H1 (cell line): ENCODE data around the gene CPNE5. TPM values are rescaled to one million over a fixed set of nuclear protein-coding genes. Genes with fewer than 3 reads are reported as not detected.

Source experiments
- CTCF ChIA-PET: fragments of 300-600 bp; sonication (Branson Sonifier 250); formaldehyde crosslinking; loops from one replicate; lab custom pipeline; 2021; ENCODE audit not compliant: partially characterized antibody; lab: Charles Lee
- POLR2A ChIA-PET: fragments of 300-600 bp; sonication (Branson Sonifier 250); formaldehyde crosslinking; loops from one replicate; lab custom pipeline; 2021; ENCODE audit warnings: inconsistent platforms; ENCODE audit not compliant: partially characterized antibody; lab: Charles Lee
- DNase-seq, 2 experiments: peaks; one replicate each; pipeline versions ENCODE4 v3.0.0 to v3.0.0-alpha.2; 2010 to 2022; ENCODE audit warnings: low spot score in 2 of 2, low read depth in 1 of 2, mixed read lengths in 1 of 2
- FAIRE-seq: peaks from 2 replicates; lab custom pipeline; 2011; peaks lifted over from hg19 to GRCh38; lab: Jason Lieb, UNC
- H2AFZ ChIP-seq: 2 replicates; pipeline ENCODE4 v1.8.1; 2012; ENCODE audit warnings: low read length, inconsistent platforms
- H2AK5ac ChIP-seq: 2 replicates; pipeline ENCODE4 v1.6.1; 2013; ENCODE audit warnings: low read depth, low read length
- H2BK120ac ChIP-seq: replicated peaks from 2 replicates; pipeline ENCODE3; 2013; ENCODE audit warnings: low read depth, low read length, inconsistent platforms
- H2BK12ac ChIP-seq: 2 replicates; pipeline ENCODE4 v1.6.1; 2013; ENCODE audit warnings: low read depth, low read length
- H2BK15ac ChIP-seq: 2 replicates; pipeline ENCODE4 v1.6.1; 2013; ENCODE audit warnings: low read length
- H2BK20ac ChIP-seq: 2 replicates; pipeline ENCODE4 v1.6.1; 2013; ENCODE audit warnings: low read length
- H2BK5ac ChIP-seq: 2 replicates; pipeline ENCODE4 v1.6.1; 2013; ENCODE audit warnings: low read depth, low read length
- H3K14ac ChIP-seq: 2 replicates; pipeline ENCODE4 v1.6.1; 2013; ENCODE audit warnings: inconsistent platforms; ENCODE audit not compliant: insufficient read length
- H3K18ac ChIP-seq: 2 replicates; pipeline ENCODE4 v1.6.1; 2013; ENCODE audit warnings: low read length; ENCODE audit errors: extremely low read depth
- H3K23ac ChIP-seq: 2 replicates; pipeline ENCODE4 v1.6.1; 2013; ENCODE audit warnings: inconsistent platforms; ENCODE audit not compliant: insufficient read length
- H3K23me2 ChIP-seq: 2 replicates; pipeline ENCODE4 v1.6.1; 2013; ENCODE audit warnings: low read depth, low read length
- H3K27ac ChIP-seq: 2 replicates; pipeline ENCODE4 v1.6.1; 2011; ENCODE audit warnings: low read depth, low read length, inconsistent platforms
- H3K27me3 ChIP-seq, 4 experiments: replicated peaks in 1 of 4; 1 replicate in 1 of 4; 2 replicates in 3 of 4; pipeline versions ENCODE4 v1.6.1 to v1.8.1; 2011 to 2013; ENCODE audit warnings: low read length in 3 of 4, mild to moderate bottlenecking in 3 of 4, inconsistent platforms in 2 of 4, mixed read lengths in 2 of 4, moderate library complexity in 1 of 4; ENCODE audit not compliant: control insufficient read depth in 3 of 4, insufficient read depth in 3 of 4; ENCODE audit errors: extremely low read depth in 1 of 4
- H3K36me3 ChIP-seq, 4 experiments: 2 replicates each; pipeline versions ENCODE4 v1.6.1 to v1.8.1; 2011 to 2013; ENCODE audit warnings: mild to moderate bottlenecking in 4 of 4, low read length in 3 of 4, moderate library complexity in 2 of 4, control low read depth in 1 of 4, inconsistent platforms in 1 of 4; ENCODE audit not compliant: insufficient read depth in 4 of 4, control insufficient read depth in 2 of 4
- H3K4ac ChIP-seq: replicated peaks from 2 replicates; pipeline ENCODE3; 2013; ENCODE audit warnings: low read length, low read depth, mixed read lengths, inconsistent platforms; ENCODE audit not compliant: insufficient read length
- H3K4me1 ChIP-seq, 4 experiments: replicated peaks in 1 of 4; 1 replicate in 1 of 4; 2 replicates in 3 of 4; pipeline versions ENCODE4 v1.6.1 to v1.8.1; 2011 to 2013; ENCODE audit warnings: low read length in 3 of 4, inconsistent platforms in 2 of 4, mixed read lengths in 1 of 4; ENCODE audit not compliant: insufficient read depth in 4 of 4, control insufficient read depth in 3 of 4
- H3K4me2 ChIP-seq, 2 experiments: 2 replicates each; pipeline versions ENCODE4 v1.6.1 to v1.8.1; 2011 to 2013; ENCODE audit warnings: low read depth in 2 of 2, low read length in 2 of 2, control low read depth in 1 of 2, inconsistent platforms in 1 of 2, mild to moderate bottlenecking in 1 of 2; ENCODE audit not compliant: insufficient read depth in 1 of 2
- H3K4me3 ChIP-seq, 4 experiments: fragments of 200-600, 300-600 bp in 1 of 4; sonication (generic), shearing (Covaris generic), sonication (Bioruptor Twin) in 1 of 4; 2 replicates each; pipeline versions ENCODE4 v1.5.1 to v1.8.1; 2011 to 2016; ENCODE audit warnings: low read length in 4 of 4, low read depth in 3 of 4, control low read depth in 2 of 4, inconsistent platforms in 2 of 4, mild to moderate bottlenecking in 2 of 4, mixed read lengths in 1 of 4, moderate library complexity in 1 of 4; ENCODE audit not compliant: insufficient read depth in 2 of 4; ENCODE audit errors: extremely low read depth in 1 of 4
- H3K56ac ChIP-seq: replicated peaks from 2 replicates; pipeline ENCODE3; 2013; ENCODE audit warnings: low read depth, mild to moderate bottlenecking, mixed read lengths, low read length, inconsistent platforms; ENCODE audit not compliant: insufficient read length
- H3K79me1 ChIP-seq: 2 replicates; pipeline ENCODE4 v1.6.1; 2013; ENCODE audit warnings: low read depth, low read length, control low read depth
- H3K79me2 ChIP-seq, 2 experiments: 2 replicates each; pipeline versions ENCODE4 v1.6.1 to v1.8.1; 2012 to 2013; ENCODE audit warnings: low read length in 2 of 2, mild to moderate bottlenecking in 2 of 2, inconsistent platforms in 1 of 2; ENCODE audit not compliant: insufficient read depth in 2 of 2, control insufficient read depth in 1 of 2
- H3K9ac ChIP-seq, 4 experiments: replicated peaks in 1 of 4; 1 replicate in 1 of 4; 2 replicates in 3 of 4; pipeline versions ENCODE4 v1.6.1 to v1.8.1; 2011 to 2013; ENCODE audit warnings: low read depth in 3 of 4, low read length in 3 of 4, control low read depth in 2 of 4, mild to moderate bottlenecking in 2 of 4, moderate library complexity in 2 of 4, inconsistent platforms in 1 of 4; ENCODE audit errors: extremely low read depth in 1 of 4
- H3K9me3 ChIP-seq, 2 experiments: 2 replicates each; pipeline versions ENCODE4 v1.6.1 to v1.8.1; 2012 to 2013; ENCODE audit warnings: mild to moderate bottlenecking in 2 of 2, moderate library complexity in 2 of 2, control low read depth in 1 of 2, inconsistent platforms in 1 of 2, low read depth in 1 of 2, low read length in 1 of 2, mixed read lengths in 1 of 2; ENCODE audit not compliant: insufficient read depth in 2 of 2
- H4K20me1 ChIP-seq, 2 experiments: replicated peaks in 1 of 2; 2 replicates each; pipeline versions ENCODE3 to v1.8.1; 2011 to 2013; ENCODE audit warnings: inconsistent platforms in 2 of 2, low read length in 2 of 2, mild to moderate bottlenecking in 1 of 2; ENCODE audit not compliant: insufficient read depth in 2 of 2, control insufficient read depth in 1 of 2
- H4K5ac ChIP-seq: 2 replicates; pipeline ENCODE4 v1.6.1; 2013; ENCODE audit warnings: low read length, low read depth, mixed read lengths, inconsistent platforms; ENCODE audit not compliant: insufficient read length
- H4K8ac ChIP-seq: 2 replicates; pipeline ENCODE4 v1.8.0; 2013; ENCODE audit warnings: mild to moderate bottlenecking, moderate library complexity, low read length, inconsistent platforms; ENCODE audit not compliant: insufficient read depth; ENCODE audit errors: extremely low read depth
- H4K91ac ChIP-seq: replicated peaks from 2 replicates; pipeline ENCODE3; 2013; ENCODE audit warnings: low read length, mixed read lengths, inconsistent platforms; ENCODE audit not compliant: insufficient read length
- BACH1 ChIP-seq: IDR thresholded peaks from 2 replicates; pipeline ENCODE4 v1.6.1; 2012; ENCODE audit warnings: low read length, improper control_type of control experiment
- CBX8 ChIP-seq: fragments of 300-800, 300-1000 bp; sonication (generic); IDR thresholded peaks from 2 replicates; pipeline ENCODE4 v1.7.1; 2016; ENCODE audit warnings: low read depth, low read length, borderline replicate concordance
- CHD1 ChIP-seq: IDR thresholded peaks from 2 replicates; pipeline ENCODE4 v1.6.1; 2012; ENCODE audit warnings: low read depth, low read length, improper control_type of control experiment
- FOSL1 ChIP-seq: IDR thresholded peaks from 2 replicates; pipeline ENCODE4 v1.6.1; 2011; ENCODE audit warnings: mild to moderate bottlenecking, low read depth, low read length, moderate library complexity; ENCODE audit not compliant: insufficient read depth
- GTF2F1 ChIP-seq: IDR thresholded peaks from 2 replicates; pipeline ENCODE4 v1.6.1; 2012; ENCODE audit warnings: low read depth, low read length, improper control_type of control experiment, borderline replicate concordance
- NANOG ChIP-seq: IDR thresholded peaks from 2 replicates; pipeline ENCODE4 v1.6.1; 2011; ENCODE audit warnings: low read length, low read depth, mild to moderate bottlenecking, inconsistent platforms; ENCODE audit not compliant: insufficient read depth, poor library complexity, severe bottlenecking
- POLR2A ChIP-seq, 2 experiments: IDR thresholded peaks; 1 replicate in 1 of 2; 2 replicates in 1 of 2; pipeline ENCODE4 v1.6.1; 2011; ENCODE audit warnings: low read depth in 2 of 2, low read length in 2 of 2, mild to moderate bottlenecking in 2 of 2; ENCODE audit errors: control extremely low read depth in 1 of 2
- POLR2AphosphoS5 ChIP-seq: IDR thresholded peaks from 2 replicates; pipeline ENCODE4 v1.6.1; 2011; ENCODE audit warnings: low read depth, low read length
- RBBP5 ChIP-seq: IDR thresholded peaks from 2 replicates; pipeline ENCODE4 v1.7.1; 2012; ENCODE audit warnings: low read depth, mild to moderate bottlenecking, inconsistent platforms, low read length, moderate library complexity, borderline replicate concordance
- SIRT6 ChIP-seq: IDR thresholded peaks from one replicate; pipeline ENCODE4 v1.7.1; 2012; ENCODE audit warnings: low read length, inconsistent platforms
- ZNF274 ChIP-seq: IDR thresholded peaks from 2 replicates; pipeline ENCODE4 v1.7.0; 2012; ENCODE audit warnings: low read length, borderline replicate concordance; ENCODE audit errors: extremely low read depth
- WGBS, 2 experiments: shearing (Covaris generic) in 1 of 2; methylation state at CpG; one replicate each; pipeline versions ENCODE4 v1.1.6 to v1.1.7; 2013 to 2015; ENCODE audit warnings: low lambda C conversion rate in 2 of 2, mixed read lengths in 2 of 2, inconsistent platforms in 1 of 2, low coverage in 1 of 2, missing lambda C conversion rate in 1 of 2; ENCODE audit not compliant: insufficient replicate concordance in 2 of 2, insufficient coverage in 1 of 2, insufficient read length in 1 of 2; ENCODE audit errors: extremely low coverage in 1 of 2, missing lambda C conversion rate in 1 of 2; 5-methylcytosine and 5-hydroxymethylcytosine counted together
- polyA plus RNA-seq, 7 experiments: library from polyadenylated mRNA; depleted of rRNA in 3 of 7; stranded (reverse) in 5 of 7; unstranded in 2 of 7; fragments of >200 nt in 5 of 7; fragments of 200-250 nt in 2 of 7; gene quantifications; 1 replicate in 5 of 7; 2 replicates in 1 of 7; 4 replicates in 1 of 7; pipeline versions ENCODE4 v1.2.1 to v1.2.3, GENCODE V29; 2011 to 2013; ENCODE audit warnings: missing spikeins in 2 of 7, mixed read lengths in 2 of 7
- total RNA-seq: library from RNA; stranded (reverse); fragmentation: NEBNext Ultra II Directional; extraction: Animal tissue kit (Norgen Biotek cat#: 25700); gene quantifications from 2 replicates; pipeline ENCODE4 v1.2.1, GENCODE V29; 2021
- TF ChIP-seq, protein P1 (sequence below), 3 experiments: IDR thresholded peaks; 1 replicate in 2 of 3; 2 replicates in 1 of 3; pipeline versions ENCODE4 v1.5.1 to v1.6.1; 2011; ENCODE audit warnings: low read length in 3 of 3, mild to moderate bottlenecking in 3 of 3, inconsistent platforms in 2 of 3, low read depth in 1 of 3, moderate library complexity in 1 of 3; ENCODE audit not compliant: insufficient read depth in 1 of 3; ENCODE audit errors: control extremely low read depth in 1 of 3

Gene CPNE5
- total and polyA plus RNA-seq, 2 of the 8 experiments (the other 6 are each of a cell fraction or from before 2014, with no cell fraction given) = 0.88 to 1.8 TPM

DNA sequence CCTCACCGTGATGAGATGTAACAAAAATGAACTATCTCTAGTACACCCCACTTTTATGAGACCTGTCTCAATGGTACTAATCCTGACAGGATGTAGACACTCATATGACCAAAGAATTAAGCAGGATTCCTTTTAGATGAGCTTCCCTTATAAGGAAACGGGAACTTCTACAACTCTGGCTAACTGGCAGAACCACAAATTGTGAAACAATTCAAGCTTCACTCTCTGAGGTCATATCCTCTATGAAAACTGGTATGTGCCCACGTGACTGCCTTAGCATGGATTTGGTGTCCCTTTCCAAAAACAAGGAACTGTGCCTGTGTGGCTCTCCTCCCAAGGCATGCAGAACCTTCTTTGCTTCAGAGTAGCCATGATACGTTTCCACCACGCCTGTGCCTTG lies 14.1 kb upstream of the CPNE5 start:
- POLR2A ChIA-PET = interaction anchor here (1.0 to 1.8 kb wide), 4 partner anchors 11 to 71 kb away, joined by 3 to 7 read pairs (median 3); partner anchors contain the start of gene PPIL1
- TF ChIP-seq, protein P1, sequence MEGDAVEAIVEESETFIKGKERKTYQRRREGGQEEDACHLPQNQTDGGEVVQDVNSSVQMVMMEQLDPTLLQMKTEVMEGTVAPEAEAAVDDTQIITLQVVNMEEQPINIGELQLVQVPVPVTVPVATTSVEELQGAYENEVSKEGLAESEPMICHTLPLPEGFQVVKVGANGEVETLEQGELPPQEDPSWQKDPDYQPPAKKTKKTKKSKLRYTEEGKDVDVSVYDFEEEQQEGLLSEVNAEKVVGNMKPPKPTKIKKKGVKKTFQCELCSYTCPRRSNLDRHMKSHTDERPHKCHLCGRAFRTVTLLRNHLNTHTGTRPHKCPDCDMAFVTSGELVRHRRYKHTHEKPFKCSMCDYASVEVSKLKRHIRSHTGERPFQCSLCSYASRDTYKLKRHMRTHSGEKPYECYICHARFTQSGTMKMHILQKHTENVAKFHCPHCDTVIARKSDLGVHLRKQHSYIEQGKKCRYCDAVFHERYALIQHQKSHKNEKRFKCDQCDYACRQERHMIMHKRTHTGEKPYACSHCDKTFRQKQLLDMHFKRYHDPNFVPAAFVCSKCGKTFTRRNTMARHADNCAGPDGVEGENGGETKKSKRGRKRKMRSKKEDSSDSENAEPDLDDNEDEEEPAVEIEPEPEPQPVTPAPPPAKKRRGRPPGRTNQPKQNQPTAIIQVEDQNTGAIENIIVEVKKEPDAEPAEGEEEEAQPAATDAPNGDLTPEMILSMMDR (IDR thresholded peaks at IDR 0.05; ENCODE audit: control extremely low read depth in 1 of 3, insufficient read depth in 1 of 3, low read depth in 1 of 3, low read length in 3 of 3) = no peak
- no peak for TF ChIP-seq CHD1
- no peak for TF ChIP-seq ZNF274
- TF ChIP-seq POLR2A (IDR thresholded peaks at IDR 0.05; ENCODE audit: control extremely low read depth in 1 of 2, low read depth in 2 of 2, low read length in 2 of 2) = no peak
- no peak for TF ChIP-seq RBBP5
- no peak for TF ChIP-seq BACH1
- TF ChIP-seq CBX8 = no peak
- no peak for TF ChIP-seq POLR2AphosphoS5
- no peak for TF ChIP-seq GTF2F1
- TF ChIP-seq FOSL1 = no peak
- no peak for TF ChIP-seq NANOG
- TF ChIP-seq SIRT6 = no peak

More for the DNA sequence above, 14.1 kb upstream of the CPNE5 start:
- Histone ChIP-seq H3K4me2 (no peak overlapping the region), H3K4ac (no peak overlapping the region), H3K79me2 (peaks cover 3 to 11% of the 10 kb centered on the region in 2 experiments; a peak in 2 of 4 replicates), H3K4me1 (peaks cover 5 to 15% (median 8%) of the 10 kb centered on the region in 4 experiments), H3K23me2 (peaks cover 5% of the 10 kb centered on the region), H3K23ac (no peak overlapping the region), H2BK120ac (no peak overlapping the region), H3K36me3 (peaks cover 9 to 44% (median 18%) of the 10 kb centered on the region in 4 experiments; a peak in 7 of 8 replicates), H3K27me3 (peaks cover 0 to 5% (median 0%) of the 10 kb centered on the region in 4 experiments; a peak in 1 of 7 replicates), H2BK5ac (no peak overlapping the region), H2BK20ac (no peak overlapping the region), H4K8ac (no peak overlapping the region), H3K79me1 (peaks cover 5% of the 10 kb centered on the region; the same call in 1 of the 2 replicates), H3K18ac (no peak overlapping the region), H4K91ac (no peak overlapping the region), H2BK15ac (no peak overlapping the region), H3K27ac (no peak overlapping the region), H3K4me3 (no peak overlapping the region), H3K9me3 (peaks cover 0 to 3% of the 10 kb centered on the region in 2 experiments; a peak in 2 of 4 replicates), H4K5ac (no peak overlapping the region), H4K20me1 (no peaks in the 10 kb centered on the region), H2BK12ac (no peak overlapping the region), H2AFZ (no peak overlapping the region), H3K9ac (no peak overlapping the region), H2AK5ac (no peak overlapping the region), H3K56ac (no peak overlapping the region), H3K14ac (no peak overlapping the region)
- CTCF ChIA-PET = interaction anchor here (0.6 to 13.7 kb wide), 10 partner anchors 9 to 83 kb away, joined by 3 to 293 read pairs (median 78); partner anchors contain the start of gene PPIL1
- WGBS, 2 experiments = 81% methylated on average over 5 of the region's 5 CpGs; no CpG with 5 or more reads in 1 of the 2 experiments
- no peak for DNase-seq
- FAIRE-seq = no peak
